Skin epidermis (tissue), 12 donors: Measurements from ENCODE around the gene LIPN.
"Not testable (repeated sequence)": the region's sequence is repeated elsewhere in the genome, so short reads cannot be mapped to it uniquely, and the experiment has no call there.

Experiments used
- H3K27ac ChIP-seq, 21 experiments: fragments of 200-600 bp; sonication (generic) in 11 of 21; one replicate each; pipeline ENCODE4 v1.5.0; 2020; ENCODE audit warnings: mild to moderate bottlenecking in 3 of 21, inconsistent platforms in 2 of 21, moderate library complexity in 2 of 21
- H3K4me3 ChIP-seq, 7 experiments: fragments of 200-600 bp; sonication (generic) in 2 of 7; one replicate each; pipeline ENCODE4 v1.5.0; 2020; ENCODE audit warnings: inconsistent platforms in 2 of 7, mild to moderate bottlenecking in 2 of 7, moderate library complexity in 1 of 7

LIPN gene, protein sequence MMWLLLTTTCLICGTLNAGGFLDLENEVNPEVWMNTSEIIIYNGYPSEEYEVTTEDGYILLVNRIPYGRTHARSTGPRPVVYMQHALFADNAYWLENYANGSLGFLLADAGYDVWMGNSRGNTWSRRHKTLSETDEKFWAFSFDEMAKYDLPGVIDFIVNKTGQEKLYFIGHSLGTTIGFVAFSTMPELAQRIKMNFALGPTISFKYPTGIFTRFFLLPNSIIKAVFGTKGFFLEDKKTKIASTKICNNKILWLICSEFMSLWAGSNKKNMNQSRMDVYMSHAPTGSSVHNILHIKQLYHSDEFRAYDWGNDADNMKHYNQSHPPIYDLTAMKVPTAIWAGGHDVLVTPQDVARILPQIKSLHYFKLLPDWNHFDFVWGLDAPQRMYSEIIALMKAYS

DNA sequence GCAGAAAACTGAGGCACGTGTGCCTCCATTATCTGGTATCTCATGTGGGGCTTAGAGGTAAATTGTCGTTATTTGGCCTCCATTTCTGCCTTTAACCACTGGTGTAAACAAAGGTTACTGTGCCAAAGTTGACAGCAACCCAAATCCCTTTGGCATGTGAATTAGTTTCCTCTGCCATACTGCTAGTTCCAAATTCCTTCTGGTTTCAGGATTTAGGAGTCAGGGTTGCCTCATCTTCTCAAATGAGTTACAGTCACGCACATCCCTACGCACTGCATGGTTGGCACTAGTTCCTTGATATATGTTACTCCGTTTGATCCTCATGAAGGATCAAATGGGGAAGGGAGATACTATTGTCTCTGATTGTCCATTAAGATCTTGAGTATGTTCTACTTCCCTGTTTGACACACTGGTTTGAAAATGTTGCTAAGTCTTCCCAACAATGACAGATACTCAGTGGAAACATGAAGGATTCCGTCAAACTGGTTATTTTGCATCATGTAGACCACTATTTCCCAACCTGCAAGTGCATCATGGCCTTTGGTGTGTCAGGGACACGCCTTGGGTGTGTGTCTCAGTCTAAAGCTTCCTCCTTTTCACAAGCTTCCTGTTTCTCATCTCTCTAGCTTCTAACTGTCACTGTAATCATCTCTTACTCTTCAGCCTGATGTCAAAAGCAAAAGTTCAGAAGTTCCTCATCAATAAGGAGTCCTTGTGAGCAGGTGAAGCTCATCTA is at the start of gene LIPN:
LIPN (plus strand) TSS at position 655 of the 736 bp plus-strand sequence. CDS start 1,386 bp downstream, outside the sequence.
- H3K4me3 ChIP-seq = no peak within 1 kb of the TSS
- peak within 1 kb of the TSS in 8 of 21 experiments; percentile 2 to 45 (median 25) for H3K27ac ChIP-seq

DNA sequence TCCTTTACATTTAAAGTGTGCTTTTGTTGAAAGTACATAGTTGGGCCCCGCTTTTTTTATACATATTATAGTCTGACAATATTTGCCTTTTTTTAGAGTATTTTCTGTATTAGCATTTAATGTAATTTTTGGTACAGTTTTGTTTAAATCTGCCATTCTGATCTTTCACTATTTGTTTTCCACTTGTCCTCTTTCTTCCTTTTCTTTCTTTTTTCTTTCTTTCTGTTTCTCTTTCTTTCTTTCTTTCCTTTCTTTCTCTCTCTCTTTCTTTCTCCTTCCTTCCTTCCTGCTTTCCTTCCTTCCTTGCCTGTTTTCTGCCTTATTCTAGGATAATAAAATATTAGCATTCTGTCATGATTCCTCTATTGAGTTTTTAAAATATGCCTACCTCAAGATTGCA is 44.3 kb upstream of the LIPN start:
- Histone ChIP-seq H3K27ac (no peak overlapping the region), H3K4me3 (no peak overlapping the region)

GRCh38 chr10:88721392-88721791 is 38.4 kb upstream of the LIPN start:
- H3K4me3 ChIP-seq = no peak overlapping the region
- H3K27ac ChIP-seq = no peak overlapping the region

DNA sequence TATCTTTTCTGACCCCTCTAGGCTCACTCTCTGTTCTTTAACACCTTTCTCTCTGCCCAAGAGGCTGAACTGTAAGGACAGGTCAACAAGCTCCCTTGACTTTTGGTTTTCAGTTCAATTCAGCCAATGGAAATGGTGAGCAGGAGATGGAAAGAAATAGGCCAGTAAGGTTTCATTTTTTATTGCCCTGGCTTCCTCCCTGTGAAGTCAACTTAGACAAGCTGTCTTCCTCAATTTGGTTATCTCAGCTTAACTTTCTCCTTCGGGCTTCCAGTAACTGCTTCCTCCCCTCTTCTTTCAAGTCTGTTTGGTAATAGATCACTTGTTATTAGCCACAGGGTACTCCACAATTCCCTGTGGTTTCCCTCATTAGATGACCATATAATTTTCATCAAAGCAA is 34.0 kb upstream of the LIPN start:
- Histone ChIP-seq H3K27ac (no peak overlapping the region), H3K4me3 (no peak overlapping the region)

DNA sequence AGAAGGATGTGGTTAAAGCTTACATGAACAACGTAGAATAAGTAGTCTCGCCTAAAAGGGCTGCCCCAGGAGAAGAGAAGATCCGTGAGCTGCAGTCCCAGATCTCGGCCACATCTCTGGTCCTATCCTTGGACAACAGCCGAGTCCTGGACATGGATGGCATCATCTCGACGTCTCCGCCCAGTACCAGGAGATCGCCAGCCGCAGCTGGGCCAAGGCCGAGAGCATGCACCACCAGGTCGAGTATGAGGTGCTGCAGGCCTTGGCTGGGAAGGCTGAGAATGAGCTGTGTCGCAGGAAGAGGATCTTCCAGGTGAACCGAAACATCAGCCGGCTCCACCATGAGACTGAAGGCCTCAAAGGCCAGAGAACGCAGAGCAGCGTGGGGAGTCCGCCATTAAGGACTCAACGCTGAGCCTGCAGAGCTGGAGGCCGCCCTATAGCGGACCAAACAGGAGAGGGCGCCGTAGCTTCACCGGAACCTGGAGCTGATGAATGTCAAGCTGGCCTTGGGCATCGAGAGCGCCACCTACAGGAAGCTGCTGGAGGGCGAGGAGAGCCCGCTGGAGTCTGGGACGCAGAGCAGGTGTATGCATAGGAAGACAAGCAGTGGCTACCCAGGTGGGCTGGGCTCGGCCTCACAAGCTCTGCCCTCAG is 31.6 kb upstream of the LIPN start:
- no peak overlapping the region for H3K4me3 ChIP-seq
- H3K27ac ChIP-seq = no peak overlapping the region

DNA sequence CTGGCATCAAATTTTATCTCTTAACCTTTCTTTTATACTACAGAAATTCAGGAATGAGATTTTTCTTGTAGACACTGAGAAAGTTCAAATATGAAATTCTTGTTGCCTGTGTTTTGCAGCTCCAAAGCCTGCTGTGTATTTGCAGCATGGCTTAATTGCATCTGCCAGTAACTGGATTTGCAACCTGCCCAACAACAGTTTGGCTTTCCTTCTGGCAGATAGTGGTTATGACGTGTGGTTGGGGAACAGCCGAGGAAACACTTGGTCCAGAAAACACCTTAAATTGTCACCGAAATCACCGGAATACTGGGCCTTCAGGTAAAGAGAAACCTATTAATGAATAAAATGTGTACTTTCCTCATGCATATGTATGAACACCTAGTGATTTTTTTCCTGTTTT is 29.0 kb upstream of the LIPN start:
- H3K27ac ChIP-seq = no peak overlapping the region
- H3K4me3 ChIP-seq = no peak overlapping the region

DNA sequence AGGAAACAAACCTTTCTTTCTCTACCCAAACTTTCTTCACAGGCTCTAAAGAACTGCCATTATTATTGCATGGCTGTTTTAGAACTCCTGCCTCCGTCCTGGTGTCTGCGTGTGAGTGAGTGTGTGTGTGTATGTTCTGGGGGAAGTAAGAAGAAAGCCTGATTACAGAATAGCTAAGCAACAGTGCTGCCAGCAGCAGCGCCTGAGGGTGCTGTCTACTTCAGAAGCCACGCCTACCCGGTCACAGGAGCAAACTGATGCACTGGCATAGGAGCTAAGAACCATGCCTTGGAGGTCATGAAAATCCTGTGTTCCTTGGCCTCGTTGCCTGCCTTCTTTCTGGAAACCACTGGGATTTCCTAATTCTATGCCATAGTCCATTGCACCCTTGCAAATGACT is 28.5 kb upstream of the LIPN start:
- H3K27ac ChIP-seq = no peak overlapping the region
- H3K4me3 ChIP-seq = no peak overlapping the region

DNA sequence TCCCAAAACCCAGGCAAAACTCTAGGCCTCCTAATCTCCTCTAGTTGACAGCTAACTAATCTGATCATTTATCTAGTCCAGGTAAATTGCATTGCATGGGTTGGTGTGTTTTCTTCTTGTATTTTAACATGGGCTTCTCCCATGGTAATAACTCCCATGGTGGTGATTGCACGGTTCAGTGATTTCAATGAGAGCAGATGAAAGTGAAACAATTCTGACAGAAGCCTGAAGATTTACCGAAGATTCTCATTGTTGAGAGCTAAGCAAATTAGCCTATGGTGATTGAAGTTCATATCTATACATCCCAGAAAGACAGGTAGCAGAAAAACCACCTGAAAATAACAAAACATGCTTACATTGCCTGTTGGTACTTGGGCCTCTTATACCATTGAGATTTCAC is 26.6 kb upstream of the LIPN start:
- no peak overlapping the region for H3K4me3 ChIP-seq
- H3K27ac ChIP-seq = no peak overlapping the region

GRCh38 chr10:88735661-88736060 is 24.2 kb upstream of the LIPN start:
- no peak overlapping the region for H3K4me3 ChIP-seq
- H3K27ac ChIP-seq = no peak overlapping the region

- H3K4me3 ChIP-seq, H3K27ac ChIP-seq: not testable (repeated sequence)
These were observed 17.9 kb upstream of the LIPN start for GRCh38 chr10:88741921-88742320.

DNA sequence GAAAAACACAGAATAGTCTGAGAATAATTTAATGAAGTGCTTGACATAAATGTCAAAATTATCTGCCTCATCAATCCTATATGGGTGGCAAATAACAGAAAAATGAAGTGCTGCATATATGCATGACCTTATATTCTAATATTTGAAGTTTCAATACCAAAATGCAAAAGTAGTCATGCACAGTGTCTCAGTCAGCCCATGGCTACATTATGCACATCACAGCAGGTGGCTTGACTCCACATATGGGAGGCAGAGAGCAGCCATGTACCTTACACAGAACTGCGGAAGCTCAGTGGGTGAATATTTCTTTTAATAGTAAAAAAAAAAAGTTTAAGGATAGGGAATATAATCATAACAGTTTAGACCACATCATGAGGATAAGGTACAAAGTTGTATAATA is 17.4 kb upstream of the LIPN start:
- Histone ChIP-seq H3K27ac (no peak overlapping the region), H3K4me3 (no peak overlapping the region)

GRCh38 chr10:88744002-88744401 is 15.8 kb upstream of the LIPN start:
- no peak overlapping the region for H3K4me3 ChIP-seq

GRCh38 chr10:88745633-88746032 is 14.2 kb upstream of the LIPN start:
- Histone ChIP-seq H3K4me3 (no peak overlapping the region), H3K27ac (no peak overlapping the region)

More at GRCh38 chr10:88744002-88744401, 15.8 kb upstream of the LIPN start:
- no peak overlapping the region for H3K27ac ChIP-seq

- no peak overlapping the region for H3K27ac ChIP-seq
- H3K4me3 ChIP-seq = no peak overlapping the region
These were observed 5.5 kb upstream of the LIPN start for GRCh38 chr10:88754287-88754686.

GRCh38 chr10:88755753-88756152 is 4.1 kb upstream of the LIPN start:
- no peak overlapping the region for H3K27ac ChIP-seq
- H3K4me3 ChIP-seq = no peak overlapping the region

DNA sequence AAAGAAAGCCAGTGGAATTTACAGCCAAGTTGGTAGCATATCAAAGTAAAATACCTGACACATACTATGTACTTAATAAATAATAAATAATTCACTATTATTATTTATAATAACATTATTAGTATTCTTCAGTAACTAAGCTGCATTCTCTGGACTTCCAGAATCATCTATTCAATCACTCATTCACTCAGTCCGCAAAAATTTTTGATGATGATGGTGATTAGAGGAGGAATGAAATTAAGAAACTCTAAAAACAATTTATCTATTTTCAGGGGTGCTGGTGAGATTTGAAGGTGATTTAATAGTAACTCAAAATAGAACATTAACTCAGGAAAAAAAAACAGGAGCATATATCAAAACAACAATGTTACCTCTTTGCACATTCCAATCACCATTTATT is 3.2 kb upstream of the LIPN start:
- no peak overlapping the region for H3K4me3 ChIP-seq
- H3K27ac ChIP-seq = no peak overlapping the region

GRCh38 chr10:88762906-88763305 is 3.1 kb downstream of the LIPN start:
- no peak overlapping the region for H3K27ac ChIP-seq
- no peak overlapping the region for H3K4me3 ChIP-seq

- no peak overlapping the region for H3K4me3 ChIP-seq
These were observed 3.6 kb downstream of the LIPN start for GRCh38 chr10:88763441-88763840.

DNA sequence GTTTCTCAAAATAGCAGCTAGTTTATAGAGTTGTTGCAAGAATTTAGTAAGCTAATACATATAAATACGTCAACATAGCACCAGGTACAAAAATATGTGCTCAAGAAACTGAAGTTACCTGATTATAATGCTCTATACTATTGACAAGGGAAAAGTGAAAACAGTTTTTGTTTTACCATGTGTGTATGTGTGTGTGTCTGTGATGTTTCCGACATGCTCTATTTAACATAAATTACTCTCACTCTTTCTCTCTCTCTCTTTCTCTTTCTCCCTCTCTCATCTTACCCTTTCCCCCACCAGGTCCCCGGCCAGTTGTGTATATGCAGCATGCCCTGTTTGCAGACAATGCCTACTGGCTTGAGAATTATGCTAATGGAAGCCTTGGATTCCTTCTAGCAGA is 4.3 kb downstream of the LIPN start:
- no peak overlapping the region for H3K4me3 ChIP-seq
- no peak overlapping the region for H3K27ac ChIP-seq

More at GRCh38 chr10:88763441-88763840, 3.6 kb downstream of the LIPN start:
- no peak overlapping the region for H3K27ac ChIP-seq

- H3K27ac ChIP-seq = no peak overlapping the region
These were observed 6.0 kb downstream of the LIPN start for GRCh38 chr10:88765816-88766215.

DNA sequence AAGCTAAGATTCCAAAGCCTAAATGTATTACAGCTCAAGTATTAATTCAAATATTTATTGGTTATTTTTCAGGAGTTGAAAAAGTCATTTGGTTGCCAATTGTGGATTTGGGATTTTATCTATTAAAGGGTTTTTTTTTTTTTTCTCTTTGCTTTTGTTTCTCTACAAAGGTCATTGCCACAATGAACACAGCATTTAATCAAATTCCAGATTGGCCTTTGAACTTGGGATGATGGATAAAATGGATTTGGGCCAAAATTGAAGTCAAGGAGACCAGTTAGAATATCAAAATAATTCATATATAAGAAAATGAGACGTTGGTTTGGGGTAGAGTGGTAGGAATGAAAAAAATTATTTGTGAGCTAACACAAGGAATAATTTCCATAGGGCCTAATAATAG is 9.6 kb downstream of the LIPN start:
- no peak overlapping the region for H3K27ac ChIP-seq

More at GRCh38 chr10:88765816-88766215, 6.0 kb downstream of the LIPN start:
- H3K4me3 ChIP-seq = no peak overlapping the region

More for the DNA sequence above, 9.6 kb downstream of the LIPN start:
- no peak overlapping the region for H3K4me3 ChIP-seq
